GM10266 (cell line): ENCODE results near the gene RAB17.

ENCODE experiments used
- DNase-seq: peaks from one replicate; pipeline ENCODE4 v3.0.0; 2012; ENCODE audit errors: extremely low spot score
- TF ChIP-seq, protein P1 (sequence below): IDR thresholded peaks from 2 replicates; pipeline ENCODE4 v1.5.1; 2012; ENCODE audit warnings: mild to moderate bottlenecking, low read depth; ENCODE audit not compliant: control insufficient read depth, insufficient read depth; ENCODE audit errors: missing control alignments

RAB17 gene

DNA sequence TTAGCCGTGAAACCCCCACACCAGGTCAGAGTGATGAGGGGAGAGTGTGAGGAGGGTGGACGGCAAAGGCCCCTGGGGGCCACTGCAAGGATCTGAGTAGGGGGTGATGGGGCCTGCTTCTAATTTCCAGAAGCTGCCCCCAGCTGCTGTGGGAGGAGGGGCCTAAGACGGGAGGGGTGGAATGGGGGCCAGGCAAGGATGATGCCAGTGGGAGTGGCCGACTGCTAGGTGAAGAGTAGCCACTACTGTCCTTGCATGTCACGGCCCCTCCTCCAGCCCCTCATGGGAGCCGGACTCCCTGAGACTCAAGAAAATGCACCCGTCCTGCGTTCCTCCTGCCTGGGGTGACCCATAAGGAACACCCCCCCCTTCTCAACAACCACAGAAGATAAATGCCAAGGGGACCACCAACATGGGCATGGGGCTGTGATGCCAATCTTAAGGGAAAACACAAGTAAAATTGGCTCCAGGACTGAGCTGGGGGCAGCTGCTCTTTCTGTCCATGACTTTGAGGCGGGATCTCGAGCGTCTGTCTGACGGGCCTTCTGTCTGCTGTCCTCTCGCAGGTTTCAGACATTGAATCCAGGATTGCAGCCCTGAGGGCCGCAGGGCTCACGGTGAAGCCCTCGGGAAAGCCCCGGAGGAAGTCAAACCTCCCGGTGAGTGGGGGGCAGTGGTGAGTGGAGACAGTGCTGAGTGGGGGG lies 48.4 kb downstream of the RAB17 start:
- DNase-seq, result no peak
- TF ChIP-seq, protein P1, sequence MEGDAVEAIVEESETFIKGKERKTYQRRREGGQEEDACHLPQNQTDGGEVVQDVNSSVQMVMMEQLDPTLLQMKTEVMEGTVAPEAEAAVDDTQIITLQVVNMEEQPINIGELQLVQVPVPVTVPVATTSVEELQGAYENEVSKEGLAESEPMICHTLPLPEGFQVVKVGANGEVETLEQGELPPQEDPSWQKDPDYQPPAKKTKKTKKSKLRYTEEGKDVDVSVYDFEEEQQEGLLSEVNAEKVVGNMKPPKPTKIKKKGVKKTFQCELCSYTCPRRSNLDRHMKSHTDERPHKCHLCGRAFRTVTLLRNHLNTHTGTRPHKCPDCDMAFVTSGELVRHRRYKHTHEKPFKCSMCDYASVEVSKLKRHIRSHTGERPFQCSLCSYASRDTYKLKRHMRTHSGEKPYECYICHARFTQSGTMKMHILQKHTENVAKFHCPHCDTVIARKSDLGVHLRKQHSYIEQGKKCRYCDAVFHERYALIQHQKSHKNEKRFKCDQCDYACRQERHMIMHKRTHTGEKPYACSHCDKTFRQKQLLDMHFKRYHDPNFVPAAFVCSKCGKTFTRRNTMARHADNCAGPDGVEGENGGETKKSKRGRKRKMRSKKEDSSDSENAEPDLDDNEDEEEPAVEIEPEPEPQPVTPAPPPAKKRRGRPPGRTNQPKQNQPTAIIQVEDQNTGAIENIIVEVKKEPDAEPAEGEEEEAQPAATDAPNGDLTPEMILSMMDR, result no peak

DNA sequence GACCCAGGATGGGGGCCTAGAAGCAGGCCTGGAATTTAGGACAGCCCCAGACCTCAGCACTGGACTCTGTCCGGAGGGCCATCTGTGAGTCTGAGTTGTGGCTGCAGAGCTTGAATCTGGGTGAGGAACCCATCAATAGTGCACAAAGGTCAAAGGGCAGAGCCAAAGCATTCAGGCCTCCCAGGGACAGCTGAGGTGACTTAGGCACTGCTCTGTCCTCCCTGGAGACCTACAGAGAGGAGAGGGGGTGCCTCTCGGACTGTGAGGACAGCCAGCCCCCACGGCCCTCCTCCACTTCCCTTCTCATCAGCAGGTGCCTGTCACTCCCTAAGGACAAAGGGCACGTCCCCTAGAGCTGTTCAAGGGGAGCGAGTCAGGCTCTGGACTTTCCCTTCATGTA lies 49.3 kb downstream of the RAB17 start:
- no peak for DNase-seq
- TF ChIP-seq, protein P1, result no peak

DNA sequence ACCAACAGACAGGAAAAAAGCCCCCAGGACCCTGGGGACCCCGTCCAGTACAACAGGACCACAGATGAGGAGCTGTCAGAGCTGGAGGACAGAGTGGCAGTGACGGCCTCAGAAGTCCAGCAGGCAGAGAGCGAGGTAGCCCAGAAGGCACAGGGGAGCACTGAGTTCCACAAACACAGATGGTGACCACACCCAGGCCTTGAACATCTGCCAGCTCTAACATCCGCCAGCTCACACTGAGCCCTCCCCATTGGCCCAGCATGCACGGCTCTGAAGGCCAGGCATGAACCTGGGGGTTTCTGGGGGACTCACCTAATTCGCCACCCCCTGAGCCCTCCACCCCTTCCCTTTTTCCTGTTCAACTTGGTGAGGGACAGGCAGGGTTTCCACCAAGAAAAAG lies 49.7 kb downstream of the RAB17 start:
- no peak for DNase-seq
- TF ChIP-seq, protein P1, result no peak

DNA sequence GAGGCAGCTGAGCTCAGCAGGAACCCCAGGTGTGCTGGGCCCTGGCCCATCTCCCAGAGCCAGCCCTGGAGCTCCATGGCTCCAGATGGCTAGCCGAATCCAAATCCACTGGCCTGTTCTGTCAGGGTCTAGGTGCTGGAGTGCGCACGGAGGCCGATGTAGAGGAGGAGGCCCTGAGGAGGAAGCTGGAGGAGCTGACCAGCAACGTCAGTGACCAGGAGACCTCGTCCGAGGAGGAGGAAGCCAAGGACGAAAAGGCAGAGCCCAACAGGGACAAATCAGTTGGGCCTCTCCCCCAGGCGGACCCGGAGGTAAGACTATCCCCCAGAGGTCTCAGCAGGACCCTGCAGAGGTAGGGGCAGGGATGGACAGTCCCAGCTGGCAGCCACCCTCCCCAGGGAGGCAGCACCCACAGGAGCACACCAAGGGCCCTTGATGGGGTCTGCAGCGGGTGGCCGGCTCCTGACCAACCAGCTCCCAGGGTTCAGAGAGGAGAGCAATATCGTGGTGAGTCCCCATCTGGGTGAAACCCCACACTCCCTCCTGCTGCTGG lies 50.2 kb downstream of the RAB17 start:
- TF ChIP-seq, protein P1, result no peak
- no peak for DNase-seq

DNA sequence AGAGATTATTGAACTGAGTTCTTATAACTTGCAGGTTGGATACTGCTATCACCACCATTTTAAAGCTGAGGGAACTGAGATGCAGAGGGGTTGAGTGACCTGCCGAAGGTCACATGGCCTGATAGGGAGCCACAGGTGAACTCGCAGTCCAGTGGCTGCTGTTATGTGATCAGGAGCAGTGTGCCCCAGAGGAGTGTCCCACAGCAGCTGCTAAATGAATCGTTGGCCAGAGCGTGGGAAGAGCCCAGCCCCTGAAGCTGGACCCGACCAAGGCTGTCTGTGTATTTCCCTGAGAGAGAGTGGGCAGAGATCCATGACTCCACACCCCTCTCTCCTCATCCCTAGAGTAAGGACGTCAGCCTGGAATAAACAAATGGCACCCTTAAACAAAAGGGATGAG lies 50.9 kb downstream of the RAB17 start:
- DNase-seq, result no peak
- TF ChIP-seq, protein P1, result no peak

DNA sequence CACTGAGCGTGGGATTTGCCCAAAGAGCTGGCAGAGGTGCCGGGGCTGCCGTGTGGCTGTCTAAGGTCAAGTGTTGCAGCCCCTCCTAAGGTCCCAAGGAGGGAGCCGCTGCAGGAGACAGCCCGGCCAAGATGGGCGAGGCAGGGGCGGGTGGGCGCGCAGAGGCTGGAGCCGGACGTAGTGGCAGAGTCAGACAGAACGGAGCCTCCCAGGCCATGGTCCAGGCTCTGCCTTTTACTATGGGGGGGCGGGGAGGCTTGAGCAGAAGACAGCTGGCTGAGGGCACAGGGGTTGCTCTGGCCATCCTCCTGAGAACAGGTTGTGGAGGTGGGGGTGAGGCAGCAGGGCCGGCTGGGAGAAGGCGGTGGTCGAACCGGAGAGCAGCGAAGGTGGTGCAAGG lies 51.6 kb downstream of the RAB17 start:
- no peak for DNase-seq
- TF ChIP-seq, protein P1, result no peak

DNA sequence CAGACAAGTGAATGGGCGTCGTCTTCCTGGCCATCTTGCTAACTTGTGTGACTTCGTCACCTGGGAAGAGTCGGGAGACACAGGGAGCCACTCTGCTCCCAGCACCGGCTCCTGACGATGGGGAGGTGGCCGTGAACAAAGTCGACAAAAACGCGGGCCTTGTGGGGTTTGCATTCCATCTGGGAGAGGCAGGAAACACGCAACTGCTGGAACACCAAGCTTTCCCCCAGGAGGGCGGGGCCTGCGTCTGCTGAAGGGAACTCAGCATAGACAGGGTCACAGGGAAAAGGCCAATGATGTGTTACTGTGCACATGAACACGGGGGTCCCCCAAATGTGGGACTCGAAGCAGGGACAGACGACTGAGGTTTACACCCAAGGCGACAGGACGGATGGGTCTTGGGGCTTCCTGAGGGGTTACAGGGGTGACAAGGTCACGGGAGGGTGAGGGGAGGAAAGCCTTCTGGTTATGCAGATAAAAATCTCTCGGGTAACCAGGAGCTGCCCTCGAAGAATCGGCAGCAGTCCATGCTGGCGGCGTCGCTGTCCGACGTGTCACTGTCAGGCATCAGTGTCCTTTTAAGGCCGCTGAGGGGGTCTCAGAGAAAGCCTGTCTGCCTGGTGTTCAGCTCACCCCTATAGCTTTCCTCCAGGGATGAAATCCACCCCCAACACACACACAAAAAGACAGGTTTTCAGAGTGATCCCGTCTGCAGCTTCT lies 52.4 kb downstream of the RAB17 start:
- no peak for DNase-seq
- TF ChIP-seq, protein P1, result no peak
